ENCODE results near the gene SESTD1. TPM values are rescaled to one million over a fixed set of nuclear protein-coding genes. Genes with fewer than 3 reads are reported as not detected.
A peak's percentile ranks its signal among the peaks of the same experiment; 100 is the strongest.

The SESTD1 gene, protein sequence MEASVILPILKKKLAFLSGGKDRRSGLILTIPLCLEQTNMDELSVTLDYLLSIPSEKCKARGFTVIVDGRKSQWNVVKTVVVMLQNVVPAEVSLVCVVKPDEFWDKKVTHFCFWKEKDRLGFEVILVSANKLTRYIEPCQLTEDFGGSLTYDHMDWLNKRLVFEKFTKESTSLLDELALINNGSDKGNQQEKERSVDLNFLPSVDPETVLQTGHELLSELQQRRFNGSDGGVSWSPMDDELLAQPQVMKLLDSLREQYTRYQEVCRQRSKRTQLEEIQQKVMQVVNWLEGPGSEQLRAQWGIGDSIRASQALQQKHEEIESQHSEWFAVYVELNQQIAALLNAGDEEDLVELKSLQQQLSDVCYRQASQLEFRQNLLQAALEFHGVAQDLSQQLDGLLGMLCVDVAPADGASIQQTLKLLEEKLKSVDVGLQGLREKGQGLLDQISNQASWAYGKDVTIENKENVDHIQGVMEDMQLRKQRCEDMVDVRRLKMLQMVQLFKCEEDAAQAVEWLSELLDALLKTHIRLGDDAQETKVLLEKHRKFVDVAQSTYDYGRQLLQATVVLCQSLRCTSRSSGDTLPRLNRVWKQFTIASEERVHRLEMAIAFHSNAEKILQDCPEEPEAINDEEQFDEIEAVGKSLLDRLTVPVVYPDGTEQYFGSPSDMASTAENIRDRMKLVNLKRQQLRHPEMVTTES
- polyA plus RNA-seq (ENCODE audit: insufficient read length in 4 of 4) = 10 to 100 TPM; 65.4 to 86.0 (median 74.1) TPM

DNA sequence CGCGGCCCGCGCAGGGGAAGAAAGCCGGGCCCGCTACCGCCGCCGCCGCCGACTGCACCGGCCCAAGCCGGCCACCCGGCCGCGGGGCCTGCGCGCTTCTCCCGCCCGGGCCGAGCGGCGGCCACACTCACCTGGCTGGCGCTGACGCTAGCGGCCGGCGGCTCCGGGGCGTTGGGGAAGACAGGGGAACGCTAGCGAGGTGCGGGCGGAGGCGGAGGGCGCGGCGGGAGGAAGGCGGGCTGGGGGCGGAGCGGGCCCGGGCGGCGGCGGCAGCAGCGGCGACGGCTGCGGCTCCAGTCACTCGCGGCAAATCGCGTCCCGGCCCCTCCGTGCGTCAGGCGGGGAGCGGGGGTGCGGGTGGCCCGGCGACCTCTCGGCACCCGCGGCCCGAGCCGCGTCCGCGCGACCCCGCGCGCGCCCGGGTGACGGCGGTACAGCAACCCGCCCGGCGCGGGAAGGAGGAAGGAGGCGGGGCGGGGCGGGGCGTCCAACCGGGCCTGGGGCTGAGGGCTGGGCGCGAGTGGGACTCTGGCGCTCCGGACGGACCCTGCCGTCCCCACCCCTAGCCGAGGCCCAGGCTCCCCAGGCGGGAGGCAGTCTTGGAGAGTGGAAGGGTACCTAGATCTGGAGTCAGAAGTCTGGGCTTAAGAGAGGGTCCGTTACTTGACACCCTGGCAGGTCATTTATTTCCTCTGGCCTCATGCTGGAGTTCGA lies at the start of gene SESTD1:
Gene SESTD1 (minus strand): TSS at position 465 of the 714 bp plus-strand sequence. CDS start 72,991 bp downstream, outside the sequence.
- DNase-seq (ENCODE audit: low read depth in 4 of 4, low spot score in 3 of 4) = peak in 2 of 4 donors; percentile 40 to 51

DNA sequence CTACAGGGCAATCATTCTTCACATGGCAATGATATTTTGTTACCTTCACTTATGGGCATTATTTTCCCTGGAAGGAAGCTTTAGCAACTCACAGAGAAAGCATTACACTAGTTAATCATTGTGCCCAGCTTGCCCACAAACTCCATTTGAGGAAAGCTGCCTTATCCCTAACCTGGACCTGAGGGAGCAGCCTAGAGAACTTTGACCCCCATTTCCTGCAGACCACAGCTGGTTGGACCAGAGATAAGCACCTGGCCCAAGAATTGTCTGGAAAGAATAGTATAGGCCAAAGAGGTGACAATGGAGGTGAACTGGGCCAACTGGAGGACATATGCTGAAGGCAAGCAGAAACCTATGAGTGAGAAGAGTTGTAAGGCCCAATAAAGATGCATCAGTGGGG lies 48.4 kb upstream of the SESTD1 start:
- DNase-seq (ENCODE audit: low read depth in 4 of 4, low spot score in 3 of 4) = no peak

DNA sequence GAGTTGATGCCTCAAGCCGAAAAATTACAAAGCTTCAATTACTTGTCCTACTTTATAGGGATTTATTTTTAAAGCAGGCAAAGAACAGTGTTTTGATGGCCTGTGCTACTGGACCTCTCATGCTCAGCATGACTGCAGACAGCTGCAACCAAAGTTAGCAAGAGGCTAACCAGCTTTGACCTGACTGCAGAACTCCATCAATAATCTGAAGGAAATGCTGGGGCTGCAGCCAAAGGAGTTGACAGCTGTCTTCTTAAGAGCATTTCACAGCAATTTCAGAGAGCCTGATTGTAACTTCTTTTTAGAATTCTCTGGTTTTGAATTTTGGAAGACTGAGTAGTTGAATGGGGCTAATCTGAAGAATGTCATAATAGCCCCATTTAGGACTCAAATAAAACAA lies 46.5 kb upstream of the SESTD1 start:
- DNase-seq (ENCODE audit: low read depth in 4 of 4, low spot score in 3 of 4) = peak in 3 of 4 donors; percentile 4 to 43 (median 29)

DNA sequence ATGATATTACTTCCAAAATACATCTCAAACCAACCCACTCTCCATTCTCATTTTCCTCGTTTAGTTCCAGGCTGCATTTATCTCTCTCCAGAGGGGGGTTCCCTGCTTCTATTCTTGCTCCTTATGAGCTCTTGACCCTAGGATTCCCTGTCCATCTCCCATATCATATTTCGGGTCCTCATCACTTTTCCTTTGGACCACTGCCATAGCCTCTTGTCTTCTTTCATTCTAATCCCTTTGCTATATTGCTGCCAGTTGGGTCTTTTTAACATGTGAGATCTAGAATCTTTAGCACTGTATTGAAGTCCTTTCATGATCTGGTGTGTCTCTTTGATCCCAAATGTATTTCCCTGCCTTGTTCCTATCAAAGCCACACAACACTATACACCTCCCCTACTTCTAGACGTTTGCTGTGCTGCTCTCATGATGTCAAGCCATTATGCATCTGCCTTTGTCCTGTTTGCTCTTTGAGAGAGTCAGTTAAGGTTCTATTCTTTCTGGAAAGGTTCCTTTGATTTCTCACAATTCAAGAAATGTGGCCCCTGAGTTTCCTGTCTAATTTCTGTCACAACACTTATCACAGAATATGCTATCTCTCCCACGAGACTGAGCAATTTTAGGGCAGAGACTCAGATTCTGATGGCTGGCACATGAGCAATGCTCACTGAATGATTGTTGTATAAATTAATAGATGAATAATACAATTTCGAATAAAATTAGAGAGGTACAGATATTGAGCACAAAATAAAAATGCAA lies 43.2 kb upstream of the SESTD1 start:
- DNase-seq (ENCODE audit: low read depth in 4 of 4, low spot score in 3 of 4) = no peak

DNA sequence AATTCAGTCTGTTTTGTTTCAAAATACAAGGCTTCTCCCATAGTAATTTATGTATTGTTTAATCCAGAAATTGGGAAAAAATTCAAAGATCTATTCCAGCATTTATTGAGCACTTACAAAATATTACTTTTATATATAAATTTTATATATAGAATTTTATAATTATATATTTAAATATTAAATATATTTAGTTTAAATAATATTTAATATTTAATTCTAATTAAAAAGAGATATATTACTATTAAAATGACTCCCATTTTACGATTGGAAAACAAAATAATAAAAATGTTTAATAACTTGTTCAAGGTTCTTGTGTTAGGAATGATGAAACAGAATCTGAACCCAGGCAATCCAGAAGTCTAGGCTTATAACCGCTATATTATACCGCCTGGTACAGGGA lies 40.5 kb upstream of the SESTD1 start:
- no peak for DNase-seq (ENCODE audit: low read depth in 4 of 4, low spot score in 3 of 4)

DNA sequence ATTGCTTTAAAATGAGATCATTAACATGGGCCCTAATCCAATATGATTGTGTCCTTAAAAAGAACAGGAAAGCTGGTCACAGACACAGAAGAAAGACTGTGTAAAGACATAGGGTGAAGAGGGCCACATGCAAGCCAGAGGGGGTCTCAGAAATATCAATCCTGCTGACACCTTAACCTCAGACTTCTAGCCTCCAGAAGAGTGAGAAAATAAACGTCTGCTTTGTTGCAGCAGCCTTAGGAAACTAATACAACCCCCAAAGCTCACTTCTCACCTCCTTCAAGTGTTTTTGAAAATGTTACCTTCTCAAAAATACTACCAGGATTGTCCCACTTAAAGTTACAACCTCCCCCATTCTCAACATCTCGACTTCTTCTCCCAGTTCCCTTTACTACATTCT lies 39.8 kb upstream of the SESTD1 start:
- DNase-seq (ENCODE audit: low read depth in 4 of 4, low spot score in 3 of 4) = no peak

DNA sequence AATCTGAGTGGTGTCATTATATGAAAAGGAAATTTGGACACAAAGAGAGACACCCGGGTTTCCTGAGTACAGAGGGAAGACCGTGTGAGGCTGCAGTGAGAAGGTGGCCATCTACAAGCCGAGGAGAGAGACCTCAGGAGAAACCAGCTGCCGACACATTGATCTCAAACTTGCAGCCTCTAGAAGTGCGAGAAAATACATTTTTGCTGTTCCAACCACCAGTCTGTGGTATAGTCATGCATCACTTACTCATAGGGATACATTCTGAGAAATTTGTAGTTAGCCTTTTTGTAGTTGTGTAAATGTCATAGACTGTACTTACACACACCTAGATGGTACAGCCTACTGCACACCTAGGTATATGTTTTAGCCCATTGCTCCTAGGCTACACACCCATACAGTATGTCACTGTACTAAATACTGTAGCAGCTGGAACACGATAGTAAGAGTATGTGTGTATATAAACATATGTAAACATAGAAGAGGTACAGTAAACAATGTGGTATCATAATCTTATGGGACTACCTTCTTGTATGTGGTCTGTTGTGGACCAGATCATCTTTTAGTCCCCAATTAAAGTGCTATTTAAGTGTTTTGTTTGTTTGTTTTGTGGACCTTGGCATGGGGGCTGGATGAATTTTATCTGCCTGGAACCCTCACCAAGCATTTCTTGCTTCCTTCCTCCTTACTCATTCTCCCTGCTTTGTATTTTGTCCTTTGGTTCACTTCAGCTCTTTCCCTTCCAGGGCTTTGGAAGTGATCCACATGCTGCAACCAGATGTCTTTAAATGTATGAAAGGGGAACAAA lies 38.3 kb upstream of the SESTD1 start:
- DNase-seq (ENCODE audit: low read depth in 4 of 4, low spot score in 3 of 4) = no peak

DNA sequence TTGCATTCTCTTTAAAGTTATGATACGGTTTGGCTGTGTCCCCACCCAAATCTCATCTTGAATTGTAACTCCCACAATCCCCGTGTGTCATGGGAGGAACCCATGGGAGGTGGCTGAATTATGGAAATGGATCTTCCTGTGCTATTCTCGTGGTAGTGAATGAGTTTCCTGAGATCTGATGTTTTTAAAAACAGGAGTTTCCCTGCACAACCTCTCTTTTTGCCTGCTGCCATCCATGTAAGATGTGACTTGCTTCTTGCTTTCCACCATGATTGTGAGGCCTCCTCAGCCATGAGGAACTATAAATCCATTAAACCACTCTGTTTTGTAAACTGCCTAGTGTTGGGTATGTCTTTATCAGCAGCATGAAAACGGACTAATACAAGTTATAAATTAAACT lies 37.5 kb upstream of the SESTD1 start:
- no peak for DNase-seq (ENCODE audit: low read depth in 4 of 4, low spot score in 3 of 4)

DNA sequence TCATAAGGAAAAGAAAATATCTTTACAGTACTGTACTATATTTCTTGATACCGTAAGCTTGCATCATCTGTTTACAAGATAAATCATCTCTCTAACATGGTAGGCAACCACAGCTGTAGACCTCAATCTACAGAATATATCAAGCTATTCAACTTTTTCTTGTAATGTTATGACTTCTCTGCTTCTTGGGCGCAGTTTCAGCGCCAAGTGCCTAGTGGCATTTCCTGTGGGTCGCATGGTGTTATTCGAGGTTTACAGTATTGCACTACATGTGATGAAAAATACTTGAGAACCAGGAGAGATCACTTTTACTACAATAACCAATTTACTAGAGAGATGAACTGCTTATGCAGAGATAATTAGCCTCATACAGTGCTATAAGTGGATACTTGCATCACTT lies 34.0 kb upstream of the SESTD1 start:
- DNase-seq (ENCODE audit: low read depth in 4 of 4, low spot score in 3 of 4) = no peak

DNA sequence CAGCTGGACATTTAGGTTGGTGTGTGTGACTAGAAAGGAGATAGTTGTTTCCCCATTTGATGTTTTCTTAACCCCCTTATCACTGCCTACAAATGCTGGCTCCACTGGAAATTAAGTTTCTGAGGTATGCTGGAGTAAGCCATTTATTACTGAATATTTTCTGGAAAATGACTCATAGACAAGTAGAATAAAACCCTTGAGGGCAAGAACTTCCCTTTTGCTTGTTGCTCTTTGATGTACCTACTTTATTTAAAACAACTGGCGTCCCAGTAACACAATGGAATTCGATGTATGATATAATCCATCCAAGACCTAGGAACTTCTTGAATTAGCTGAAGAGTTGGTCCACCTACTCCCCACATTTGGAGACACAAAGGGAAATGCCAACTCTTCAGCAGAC lies 33.3 kb upstream of the SESTD1 start:
- DNase-seq (ENCODE audit: low read depth in 4 of 4, low spot score in 3 of 4) = no peak

DNA sequence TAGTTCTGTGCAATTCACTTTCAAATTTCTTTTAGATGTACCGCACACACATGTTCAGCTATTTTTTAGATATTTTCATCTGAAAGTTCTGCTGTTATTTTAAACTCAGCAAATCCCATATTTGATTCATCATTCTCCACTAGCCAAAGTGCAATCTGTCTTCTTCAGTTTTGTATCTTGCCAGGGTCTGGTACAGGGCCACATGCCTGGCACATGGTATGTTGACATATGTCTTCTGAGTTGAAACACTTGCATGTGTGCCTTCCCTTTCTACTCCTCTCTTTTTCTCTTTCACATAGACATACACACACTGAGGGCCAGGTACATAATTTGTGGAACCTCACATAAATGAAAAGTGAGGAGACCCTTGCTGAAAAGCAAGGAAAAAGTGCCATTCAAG lies 25.7 kb upstream of the SESTD1 start:
- DNase-seq (ENCODE audit: low read depth in 4 of 4, low spot score in 3 of 4) = no peak

DNA sequence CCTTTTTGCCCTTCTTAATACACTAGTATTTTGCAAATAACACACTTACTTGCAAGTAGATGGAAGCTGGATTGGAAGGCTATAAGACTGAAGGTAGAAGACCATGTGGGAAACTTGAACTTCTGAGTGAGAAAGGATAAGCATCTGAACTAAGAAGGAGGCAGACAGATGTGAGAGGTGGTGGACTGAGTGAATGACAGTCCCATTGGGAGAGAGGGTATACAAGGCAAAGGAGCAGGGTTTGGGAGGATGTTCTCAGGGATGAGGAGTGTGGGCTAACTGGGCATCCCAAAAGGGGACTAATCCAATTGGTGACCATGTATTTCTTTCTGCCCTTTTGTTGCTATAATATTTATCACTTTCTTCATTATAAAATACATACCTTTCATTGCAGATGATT lies 20.4 kb upstream of the SESTD1 start:
- no peak for DNase-seq (ENCODE audit: low read depth in 4 of 4, low spot score in 3 of 4)

DNA sequence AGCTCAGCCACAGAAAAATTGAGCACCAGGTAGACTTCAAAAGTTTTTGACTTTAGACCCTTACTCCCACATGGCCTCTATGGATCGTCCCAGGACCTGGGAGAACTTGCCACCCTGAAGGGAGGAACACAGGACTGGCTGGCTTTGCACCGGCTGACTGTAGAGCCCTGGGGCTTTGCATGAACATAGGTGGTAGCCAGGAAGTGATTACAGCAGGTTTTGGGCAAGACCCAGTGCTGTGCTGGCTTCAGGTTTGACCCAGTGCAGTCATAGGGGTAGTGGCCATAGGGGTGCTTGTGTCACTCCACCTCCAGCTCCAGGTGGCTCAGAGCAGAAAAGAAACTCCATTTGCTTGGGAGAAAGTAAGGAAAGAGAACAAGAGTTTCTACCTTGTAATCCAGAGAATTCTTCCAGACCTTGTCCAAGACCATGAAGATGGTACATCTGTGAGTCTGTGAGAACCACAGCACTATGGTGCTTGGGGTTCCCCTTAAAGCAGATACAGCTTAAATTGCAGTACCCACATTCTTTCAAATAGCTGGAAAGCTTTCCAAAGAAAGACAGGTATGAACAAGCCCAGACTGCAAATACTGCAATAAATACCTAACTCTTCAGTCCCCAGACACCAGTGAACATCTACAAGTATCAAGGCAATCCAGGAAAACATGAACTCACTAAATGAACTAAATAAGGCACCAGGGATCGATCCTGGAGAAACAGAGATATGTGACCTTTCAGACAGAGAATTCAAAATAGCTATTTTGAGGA lies 13.0 kb upstream of the SESTD1 start:
- DNase-seq (ENCODE audit: low read depth in 4 of 4, low spot score in 3 of 4) = no peak

DNA sequence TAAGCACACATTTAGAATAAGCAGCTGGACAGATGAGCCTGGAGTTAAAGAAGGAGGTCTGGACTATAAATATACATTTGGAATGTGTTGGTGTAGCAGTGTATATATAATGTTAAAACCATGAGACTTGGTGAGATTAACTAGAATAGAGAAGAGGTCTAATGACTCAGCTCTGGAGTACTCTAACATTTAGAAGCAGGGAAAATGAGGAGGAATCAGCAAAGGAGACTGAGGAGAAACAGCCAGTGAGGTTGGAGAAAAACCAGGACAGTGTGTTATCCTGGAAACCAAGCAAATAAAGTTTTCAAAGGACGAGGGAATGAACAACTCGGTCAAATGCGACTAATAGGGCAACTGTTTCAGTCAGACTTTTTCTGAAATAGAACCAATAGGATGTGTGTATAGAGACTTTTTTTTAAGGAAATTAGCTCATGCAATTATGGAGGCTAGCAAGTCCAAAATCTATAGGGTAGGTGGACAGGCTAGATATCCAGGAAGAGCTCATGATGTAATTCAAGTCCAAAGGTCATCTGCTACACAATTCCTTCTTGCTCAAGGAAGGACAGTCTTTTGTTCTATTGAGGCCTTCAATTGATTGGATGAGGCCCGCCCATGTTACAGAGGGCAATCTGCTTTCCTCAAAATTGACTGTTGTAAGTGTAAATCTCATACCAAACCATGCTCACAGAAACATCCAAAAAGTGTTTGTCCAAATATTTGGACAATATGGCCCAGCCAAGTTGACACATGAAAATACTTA lies 10.8 kb upstream of the SESTD1 start:
- no peak for DNase-seq (ENCODE audit: low read depth in 4 of 4, low spot score in 3 of 4)

DNA sequence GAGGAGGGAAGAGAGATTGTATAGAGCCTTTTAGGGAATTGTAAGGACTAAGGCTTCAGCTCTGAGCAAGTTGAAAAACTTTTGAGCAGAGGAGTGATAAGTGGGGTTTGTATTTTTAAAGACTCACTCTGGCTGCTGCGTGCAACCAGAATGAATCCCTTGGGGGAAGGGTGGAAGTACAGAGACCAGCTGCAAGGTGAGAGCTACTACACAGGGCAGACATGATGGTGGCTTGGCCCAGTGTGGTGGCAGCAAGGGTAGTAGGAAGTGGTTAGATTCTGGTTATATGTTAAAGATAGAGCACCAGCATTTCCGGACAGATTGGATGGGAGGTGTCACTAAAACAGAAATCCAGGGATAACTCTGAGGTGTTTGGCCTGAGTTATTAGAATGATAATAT lies 10.1 kb upstream of the SESTD1 start:
- no peak for DNase-seq (ENCODE audit: low read depth in 4 of 4, low spot score in 3 of 4)

DNA sequence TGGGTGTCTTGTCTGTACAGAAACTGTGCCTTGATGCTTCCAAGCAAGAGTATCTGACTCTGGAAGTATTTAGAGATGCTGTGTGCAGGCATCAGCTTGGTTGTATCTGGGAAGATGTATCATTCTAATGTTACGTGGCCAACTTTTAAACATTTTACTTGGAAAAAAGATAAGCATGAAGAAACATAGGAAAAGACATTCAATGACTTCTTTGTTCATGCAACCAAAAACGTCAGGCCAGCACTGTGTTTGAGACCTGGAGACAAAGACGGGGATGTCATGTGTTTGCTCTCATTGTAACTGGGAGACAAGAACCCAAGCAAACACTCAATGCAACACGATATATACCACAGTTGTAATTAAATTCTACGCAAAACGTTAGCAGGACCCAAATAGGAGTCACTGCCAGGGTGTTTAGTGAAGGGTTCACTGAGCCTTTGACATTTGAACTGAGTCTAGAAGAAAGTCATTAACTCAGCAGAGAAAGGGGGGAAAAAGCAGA lies 8.9 kb upstream of the SESTD1 start:
- no peak for DNase-seq (ENCODE audit: low read depth in 4 of 4, low spot score in 3 of 4)

DNA sequence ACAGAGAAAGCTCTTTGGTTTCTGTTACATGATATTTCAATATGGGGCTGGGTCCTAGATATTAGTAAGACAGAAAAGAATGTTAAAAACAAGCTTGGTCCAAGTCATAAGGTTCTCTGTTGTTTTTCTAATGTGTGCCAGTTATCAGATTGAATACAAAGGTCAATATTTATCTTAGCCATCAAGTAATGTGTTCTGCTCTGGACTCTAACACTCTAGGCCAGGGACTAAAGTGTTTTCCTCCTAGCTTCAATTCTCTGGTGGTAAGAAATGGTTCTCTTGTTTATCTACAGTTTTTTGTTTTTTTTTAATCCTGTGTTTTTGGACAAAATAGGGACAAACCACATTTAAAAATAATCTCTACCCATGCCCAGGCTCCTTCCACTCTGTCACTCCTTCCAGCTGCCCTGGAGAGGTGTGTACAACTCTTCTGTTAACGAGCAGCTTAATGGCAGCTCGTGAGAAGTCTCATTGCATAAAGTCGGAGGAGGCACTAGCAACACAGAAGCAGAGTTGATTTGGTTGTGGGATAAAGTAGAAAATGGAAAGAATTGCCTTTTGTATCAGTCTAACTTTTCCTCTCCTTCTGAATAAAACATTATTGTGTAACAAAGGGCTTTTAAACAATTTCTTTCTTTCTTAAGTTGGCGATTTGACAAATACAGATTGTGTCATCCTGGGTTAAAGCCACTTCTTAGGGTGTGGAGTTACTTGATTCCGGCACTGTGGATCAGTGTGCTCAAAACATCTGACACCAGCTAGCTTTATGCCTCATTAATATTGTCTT lies 8.0 kb upstream of the SESTD1 start:
- no peak for DNase-seq (ENCODE audit: low read depth in 4 of 4, low spot score in 3 of 4)

Measured in right renal pelvis (tissue), 4 donors.